Measurements from ENCODE around the gene DAPK3.
"Not testable (repeated sequence)": the region's sequence is repeated elsewhere in the genome, so short reads cannot be mapped to it uniquely, and the experiment has no call there.

DAPK3 gene

DNA sequence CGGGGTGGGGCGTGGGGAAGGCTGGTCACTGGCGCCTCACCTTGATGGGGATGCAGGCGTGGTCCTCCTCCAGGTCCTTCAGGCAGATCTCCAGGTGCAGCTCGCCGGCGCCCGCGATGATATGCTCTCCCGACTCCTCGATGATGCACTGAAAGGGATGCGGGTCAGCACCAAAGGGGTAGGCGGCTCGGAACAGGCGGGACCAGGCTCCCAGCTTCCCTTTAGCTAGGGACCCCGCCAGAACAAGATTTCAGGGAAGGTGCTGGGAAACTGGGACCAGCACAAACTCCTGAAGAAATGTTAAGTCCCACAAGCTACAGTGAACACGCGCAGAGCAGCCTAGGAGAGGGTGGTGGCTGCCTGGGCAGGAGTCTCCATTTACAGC is 8.4 kb upstream of the DAPK3 start:
- in situ Hi-C loops (cut with MboI; ENCODE audit: low sequenced_read_pairs), result no loop called here

DNA sequence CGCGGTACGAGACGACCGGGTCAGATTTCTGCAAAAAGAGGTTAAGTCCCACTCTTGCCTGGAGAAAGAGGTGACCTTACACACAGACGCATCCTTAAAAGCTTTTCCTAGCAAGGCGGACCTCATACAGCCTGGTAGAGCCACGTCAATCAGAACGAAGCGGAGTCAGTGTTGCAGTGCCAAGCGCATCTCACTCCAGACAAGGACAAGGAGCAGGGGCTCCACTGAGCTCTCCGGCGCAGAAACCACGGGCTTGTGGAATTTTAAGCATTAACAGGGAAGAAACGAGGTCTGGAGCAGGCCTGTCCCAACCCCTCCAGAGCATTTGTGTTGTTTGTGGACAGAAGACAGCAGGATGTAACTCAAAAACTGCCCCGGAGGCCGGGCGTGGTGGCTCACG is 7.2 kb upstream of the DAPK3 start:
- in situ Hi-C loops (cut with MboI; ENCODE audit: low sequenced_read_pairs), result no loop called here

DNA sequence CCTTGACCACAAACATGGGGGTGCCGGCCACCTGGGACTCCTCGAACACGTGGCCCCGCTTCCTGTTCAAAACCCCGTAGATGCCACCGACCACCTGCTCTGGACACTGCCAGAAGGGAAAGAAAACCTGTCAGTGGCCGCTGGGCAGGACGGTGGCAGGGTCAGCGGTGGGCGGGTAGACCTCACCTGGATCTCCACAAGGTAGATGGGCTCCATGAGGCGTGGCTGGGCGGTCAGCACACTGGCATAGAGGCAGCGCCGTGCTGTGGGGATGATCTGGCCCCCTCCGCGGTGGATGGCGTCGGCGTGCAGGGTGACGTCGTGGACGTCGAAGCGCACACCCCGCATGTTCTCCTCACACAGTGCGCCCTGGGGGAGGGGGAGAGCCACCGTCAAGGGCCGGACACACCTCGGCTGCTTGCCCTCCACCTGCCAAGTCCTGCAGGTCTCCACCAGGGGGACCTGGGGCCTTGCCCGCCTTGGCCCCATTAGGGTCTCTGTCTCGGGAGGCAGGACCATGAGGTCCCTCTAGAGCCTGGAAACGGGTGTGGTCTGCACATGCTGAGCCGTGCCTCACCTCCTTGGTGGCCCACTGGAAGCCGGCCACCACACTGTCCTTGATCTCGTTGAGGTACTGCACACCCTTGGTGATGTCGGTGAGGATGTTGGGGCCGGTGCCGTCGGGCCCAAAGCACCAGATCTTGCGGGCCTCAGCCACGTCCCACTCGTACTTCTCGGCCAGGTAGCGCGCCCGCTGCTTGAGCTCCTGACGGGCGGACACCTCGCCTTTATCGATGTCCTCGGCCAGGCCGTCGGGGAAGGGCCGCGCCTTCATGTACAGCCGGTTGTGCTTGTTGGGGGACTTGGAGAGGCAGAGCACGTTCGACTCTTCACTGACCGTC is 6.6 kb upstream of the DAPK3 start:
- in situ Hi-C loops (cut with MboI; ENCODE audit: low sequenced_read_pairs), result no loop called here

DNA sequence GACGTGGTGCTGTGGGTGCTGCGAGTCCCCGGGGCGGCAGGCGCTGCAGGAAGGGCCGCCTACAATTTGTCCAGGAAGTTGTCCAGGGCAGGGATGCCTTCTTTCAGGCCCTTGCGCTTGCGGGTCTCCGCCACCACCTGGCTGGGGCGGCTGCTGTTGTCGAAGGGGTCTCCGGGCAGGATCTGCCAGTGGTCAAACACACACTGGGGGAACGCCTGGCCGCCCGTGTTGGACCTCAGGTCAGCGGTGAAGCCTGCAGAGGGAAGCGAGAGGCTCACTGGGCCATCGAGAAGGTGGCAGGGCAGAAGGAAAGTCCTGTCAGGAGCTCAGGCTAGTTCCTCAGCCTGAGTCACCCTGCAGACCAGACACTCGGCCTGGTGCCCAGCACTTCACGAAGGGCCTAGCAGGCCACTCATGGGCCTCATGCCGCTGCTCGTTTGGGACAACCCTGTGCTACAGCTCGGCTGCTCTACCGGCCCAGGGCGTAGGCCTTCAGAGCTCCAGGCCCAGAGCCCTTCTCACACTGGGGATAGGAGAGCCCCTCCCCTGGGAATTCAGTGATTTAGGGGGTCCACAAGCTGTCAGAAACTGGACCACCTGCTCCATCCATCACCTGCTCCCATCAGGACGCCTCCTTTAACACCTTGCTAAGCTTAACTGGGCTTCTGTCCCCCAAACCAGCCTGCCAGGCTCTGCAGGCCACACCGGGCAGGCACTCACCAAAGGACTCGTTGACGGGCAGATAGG is 5.8 kb upstream of the DAPK3 start:
- in situ Hi-C loops (cut with MboI; ENCODE audit: low sequenced_read_pairs), result no loop called here

DNA sequence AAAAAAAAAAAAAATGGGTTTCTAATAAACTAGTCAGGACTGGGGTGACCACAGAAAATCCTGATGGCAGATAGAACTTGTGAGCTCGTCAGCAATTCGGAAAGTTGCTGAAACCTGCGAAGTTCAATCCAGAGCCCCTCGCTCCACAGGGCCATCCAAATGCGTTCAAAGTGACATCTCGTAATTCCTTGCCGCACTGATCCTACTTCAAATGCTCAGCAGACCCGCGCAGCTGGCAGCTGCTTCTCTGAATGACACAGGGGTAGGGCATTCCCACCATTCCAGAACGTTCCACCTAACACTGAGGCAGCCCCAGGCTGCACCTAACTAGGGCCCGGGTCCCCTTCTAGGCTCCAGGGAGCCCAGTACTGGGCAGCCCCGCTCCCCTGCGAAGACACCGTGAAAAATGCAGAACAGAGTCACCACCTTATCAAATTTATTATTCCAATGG is 4.8 kb upstream of the DAPK3 start:
- in situ Hi-C loops (cut with MboI; ENCODE audit: low sequenced_read_pairs), result no loop called here

DNA sequence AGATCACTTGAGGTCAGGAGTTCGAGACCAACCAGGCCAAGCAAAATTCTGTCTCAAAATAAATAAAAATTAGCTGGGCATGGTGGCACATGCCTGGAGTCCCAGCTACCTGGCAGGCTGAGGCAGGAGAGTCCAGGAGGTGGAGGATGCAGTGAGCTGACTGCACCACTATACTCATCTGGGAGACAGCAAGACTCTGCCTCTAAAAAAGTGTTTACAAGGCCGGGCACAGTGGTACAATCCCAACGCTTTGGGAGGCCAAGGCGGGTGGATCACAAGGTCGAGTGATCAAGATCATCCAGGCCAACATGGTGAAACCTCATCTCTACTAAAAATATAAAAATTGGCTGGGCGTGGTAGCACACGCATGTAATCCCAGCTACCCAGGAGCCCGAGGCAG is 4.2 kb upstream of the DAPK3 start:
- in situ Hi-C loops (cut with MboI; ENCODE audit: low sequenced_read_pairs), result no loop called here

DNA sequence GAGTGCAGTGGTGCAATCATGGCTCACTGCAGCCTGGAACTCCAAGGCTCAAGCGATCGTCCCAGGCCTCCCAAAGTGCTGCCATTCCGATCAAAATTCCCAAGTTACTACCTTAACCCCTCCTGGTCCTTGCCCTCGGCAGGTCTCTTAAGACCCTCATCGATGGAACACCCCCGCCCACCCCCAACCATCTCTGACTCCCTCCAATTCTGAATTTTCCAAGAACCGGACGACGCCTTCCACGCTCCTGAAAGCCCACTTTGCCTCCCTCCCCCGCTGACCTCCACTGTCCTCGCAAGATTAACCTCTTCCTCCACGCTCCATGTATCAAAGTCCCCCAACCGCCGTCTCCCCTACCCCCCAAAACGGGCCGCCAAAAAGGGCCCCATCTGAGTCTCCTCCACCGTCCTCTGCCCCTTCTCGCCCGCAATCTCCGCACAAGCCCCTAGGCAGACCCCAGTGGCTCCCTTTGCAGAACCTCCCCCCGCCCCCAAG is 539 bp downstream of the DAPK3 start:
- in situ Hi-C loops (cut with MboI; ENCODE audit: low sequenced_read_pairs), result no loop called here

DNA sequence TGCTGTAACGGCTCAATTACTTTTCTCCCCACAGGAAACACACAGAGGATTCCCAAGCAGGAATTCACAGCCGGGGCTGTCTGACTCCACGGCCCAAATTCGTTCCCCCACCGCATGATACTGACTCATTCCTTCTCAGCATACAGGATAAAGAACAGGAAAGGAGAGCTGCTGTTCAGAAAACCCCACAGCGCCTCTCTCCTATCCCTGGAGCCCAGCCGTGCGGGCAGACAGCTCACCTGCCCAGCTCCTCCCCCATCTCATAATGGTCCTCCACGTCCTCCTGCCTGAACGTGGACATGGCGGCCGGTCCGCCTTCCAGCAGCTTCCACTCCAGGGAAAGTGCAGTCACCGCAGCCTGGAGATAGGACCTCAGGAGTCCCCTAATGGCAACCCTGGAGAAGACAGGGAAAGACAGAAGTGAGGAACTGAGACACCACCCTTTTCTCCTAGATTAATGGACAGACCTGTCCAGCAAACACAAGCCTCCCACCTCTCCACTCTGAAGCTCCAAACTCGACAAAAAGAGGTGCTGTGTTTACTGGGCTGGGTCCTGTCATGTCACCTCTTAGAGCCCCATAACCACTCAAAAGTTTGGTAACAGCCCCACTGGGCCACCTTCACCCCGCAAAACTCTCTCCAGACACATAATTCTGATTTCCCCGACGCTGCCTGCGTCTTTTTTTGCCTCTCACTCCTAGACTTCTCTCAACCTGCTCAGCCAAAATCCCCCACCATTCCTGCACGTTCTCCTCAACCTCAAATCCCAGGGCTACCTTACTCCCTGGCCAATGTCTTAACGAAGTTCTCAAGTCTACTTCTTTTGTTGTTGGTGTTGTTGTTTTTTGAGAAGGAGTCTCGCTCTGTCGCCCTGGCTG is 1.2 kb downstream of the DAPK3 start:
- in situ Hi-C loops (cut with MboI; ENCODE audit: low sequenced_read_pairs), result no loop called here

DNA sequence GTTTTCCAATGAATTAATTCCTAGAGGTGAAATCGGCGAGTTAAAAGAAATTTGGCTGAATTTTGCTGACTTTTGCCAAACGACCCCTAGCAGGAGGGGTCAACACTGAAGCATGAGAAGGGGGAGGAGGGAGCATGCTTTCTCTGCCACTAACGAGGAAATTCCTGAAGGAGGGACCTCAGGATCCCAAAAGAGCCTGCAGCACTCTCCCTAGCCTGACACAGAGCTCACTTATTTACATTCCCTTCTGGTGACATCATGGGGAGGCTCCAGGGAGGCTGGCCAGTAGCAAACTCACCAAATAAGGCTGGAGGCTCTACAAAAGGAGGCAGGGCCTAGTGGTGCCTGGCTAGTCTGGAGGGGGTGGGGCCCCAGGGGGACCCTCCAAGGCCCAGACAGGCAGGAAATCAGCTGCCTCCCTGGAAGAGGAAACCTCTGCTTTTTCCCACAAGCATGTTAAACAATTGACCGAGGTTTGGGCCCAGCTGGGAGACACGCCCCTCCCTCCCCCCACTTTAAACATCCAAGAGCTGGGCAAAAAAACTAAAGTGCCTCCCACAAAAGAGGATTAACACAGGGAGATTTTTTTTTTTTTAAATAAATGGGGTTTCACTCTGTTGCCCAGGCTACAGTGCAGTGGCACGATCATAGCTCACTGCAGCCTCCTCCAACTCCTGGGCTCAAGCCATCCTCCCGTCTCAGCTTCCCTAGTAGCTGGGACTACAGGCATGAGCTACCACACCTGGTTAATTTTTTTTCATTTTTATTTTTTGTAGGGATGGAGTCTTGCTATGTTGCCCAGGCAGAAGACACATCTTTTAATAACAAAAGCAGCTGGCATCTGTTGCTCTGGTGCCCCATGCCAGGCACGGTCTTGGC is 2.1 kb downstream of the DAPK3 start:
- in situ Hi-C loops (cut with MboI; ENCODE audit: low sequenced_read_pairs), result no loop called here

DNA sequence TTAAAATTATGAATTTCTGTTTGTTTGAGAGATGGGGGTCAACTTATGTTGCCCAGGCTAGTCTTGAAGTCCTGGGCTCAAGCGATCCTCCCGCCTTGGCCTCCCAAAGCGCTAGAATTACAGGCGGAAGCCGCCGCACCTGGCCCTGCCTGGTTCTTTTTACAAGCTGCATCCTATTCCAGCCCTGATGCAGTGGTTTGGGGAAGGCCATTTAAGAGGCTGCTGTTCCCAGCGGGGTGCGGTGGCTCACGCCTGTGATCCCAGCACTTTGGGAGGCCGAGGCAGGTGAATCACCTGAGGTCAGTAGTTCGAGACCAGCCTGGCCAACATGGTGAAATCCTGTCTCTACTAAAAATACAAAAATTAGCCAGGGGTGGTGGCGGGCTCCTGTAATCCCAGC is 2.9 kb downstream of the DAPK3 start:
- in situ Hi-C loops (cut with MboI; ENCODE audit: low sequenced_read_pairs), result not testable (repeated sequence)

DNA sequence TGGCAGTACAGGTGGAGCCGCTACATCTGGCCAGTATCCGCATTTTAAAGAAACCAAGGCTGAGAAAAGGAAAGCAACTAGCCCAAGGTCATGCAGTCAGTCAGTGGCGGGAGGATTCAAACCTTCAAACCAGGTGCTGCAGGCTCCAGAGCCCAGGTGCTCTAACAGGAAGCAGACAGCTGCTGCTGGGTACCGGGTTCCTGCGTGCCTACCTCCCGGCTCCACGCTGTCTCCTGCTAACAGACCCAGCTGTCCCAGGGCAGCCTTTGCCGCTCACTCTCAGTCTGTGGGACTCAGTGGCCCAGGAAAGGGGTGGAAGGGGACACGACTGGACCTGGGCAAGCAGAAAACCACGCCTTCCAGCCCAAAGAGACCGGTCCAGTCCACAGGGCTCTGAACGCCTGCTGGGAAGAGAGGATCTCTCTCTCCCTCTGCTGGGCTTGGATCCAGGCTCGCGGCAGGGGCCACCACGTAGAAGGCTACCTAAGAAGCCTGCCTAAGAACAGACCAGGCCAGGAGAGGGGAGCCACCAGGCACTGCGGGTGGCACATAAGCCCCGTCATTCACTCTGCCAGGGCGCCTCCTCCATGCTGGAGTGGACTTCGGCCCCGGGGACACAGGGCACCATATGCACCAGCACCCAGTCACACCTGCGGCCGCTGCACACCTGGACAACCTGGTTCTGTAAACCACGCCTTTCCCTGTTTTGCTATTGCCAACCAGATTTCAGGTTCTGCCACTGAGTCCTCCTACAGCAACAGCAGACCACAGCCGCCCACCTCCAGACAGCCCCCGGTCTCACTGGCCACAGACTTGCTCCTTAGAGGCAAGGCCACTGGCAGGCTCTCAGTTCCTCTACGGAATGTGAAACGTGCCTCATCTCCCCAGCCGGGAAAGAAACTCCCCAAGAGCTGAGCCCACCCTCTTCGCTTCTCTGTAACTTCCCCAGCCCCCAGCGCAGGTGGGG is 4.6 kb downstream of the DAPK3 start:
- in situ Hi-C loops (cut with MboI; ENCODE audit: low sequenced_read_pairs), result no loop called here

DNA sequence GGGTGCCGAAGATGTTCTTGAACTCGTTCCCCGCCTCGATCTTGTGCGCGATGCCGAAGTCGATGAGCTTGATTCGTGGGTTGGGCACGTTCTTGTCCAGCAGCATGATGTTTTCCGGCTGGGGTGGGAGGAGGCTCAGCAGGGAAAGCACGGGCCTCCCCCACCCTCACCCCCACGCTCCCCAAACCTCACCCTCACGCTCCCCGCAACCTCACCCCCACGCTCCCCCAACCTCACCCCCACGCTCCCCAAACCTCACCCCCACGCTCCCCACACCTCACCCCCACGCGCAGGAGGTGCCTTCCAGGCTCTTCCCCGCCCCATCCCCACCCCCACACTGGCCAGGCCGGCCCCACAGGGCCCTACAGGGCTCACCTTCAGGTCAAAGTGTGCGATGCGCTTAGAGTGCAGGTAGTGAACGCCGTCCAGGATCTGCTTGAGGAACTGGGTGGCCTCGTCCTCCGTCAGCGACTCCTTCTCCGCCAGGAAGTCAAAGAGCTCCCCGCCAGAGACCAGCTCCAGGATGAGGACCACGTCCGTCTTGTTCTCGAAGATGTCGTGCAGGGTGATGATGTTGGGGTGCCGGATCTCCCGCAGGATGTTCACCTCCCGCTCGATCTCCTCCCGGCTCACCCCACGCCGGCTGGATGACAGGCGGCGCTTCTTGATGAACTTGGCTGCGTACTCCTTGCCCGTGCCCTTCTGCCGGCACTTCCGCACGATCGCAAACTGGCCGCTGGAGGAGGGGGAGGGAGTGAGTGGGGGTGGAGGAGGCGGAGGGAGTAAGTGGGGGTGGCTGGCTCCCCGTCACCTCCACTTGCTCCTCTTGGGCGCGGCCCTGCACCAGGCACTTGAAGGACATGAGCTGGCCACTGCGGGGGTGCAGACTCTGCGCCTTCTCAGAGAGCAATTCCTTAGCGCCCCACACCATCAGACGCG is 6.4 kb downstream of the DAPK3 start:
- in situ Hi-C loops (cut with MboI; ENCODE audit: low sequenced_read_pairs), result no loop called here

DNA sequence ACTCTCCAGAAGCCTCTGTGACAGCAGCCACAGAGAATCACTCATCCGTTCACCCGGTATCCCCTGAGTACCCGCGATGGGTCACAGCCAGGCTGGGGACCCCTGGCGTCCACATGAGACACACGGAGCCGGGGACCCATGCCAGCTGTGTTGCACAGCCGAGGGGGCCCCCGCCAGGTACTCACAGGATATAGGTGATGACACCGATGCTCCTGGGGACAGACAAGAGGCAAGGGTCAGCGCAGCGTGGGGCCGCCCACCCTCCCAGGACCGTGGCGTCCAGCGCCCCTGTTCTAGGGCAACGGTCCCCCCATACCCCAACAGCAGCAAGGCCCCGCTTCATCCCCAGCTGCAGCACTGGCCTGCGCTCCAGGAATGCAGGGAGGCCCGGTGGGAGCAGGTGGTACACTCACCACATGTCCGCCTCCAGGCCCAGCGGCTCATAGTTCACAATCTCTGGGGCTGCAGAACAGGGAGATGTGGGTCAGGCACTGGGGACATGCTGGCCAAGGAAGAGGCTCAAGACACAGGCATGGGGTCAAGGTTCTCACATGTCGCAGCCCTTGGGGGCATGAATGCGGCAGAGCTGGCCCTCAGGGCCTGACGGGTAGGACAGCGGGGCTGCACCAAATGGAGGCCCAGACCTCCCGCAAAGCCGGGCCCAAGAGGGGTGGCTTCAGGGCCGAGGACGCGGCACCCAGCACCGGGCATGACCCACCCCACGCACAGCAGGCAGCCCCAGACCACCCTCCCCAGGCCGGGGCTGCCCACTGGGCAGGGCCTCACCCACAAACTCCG is 7.2 kb downstream of the DAPK3 start:
- in situ Hi-C loops (cut with MboI; ENCODE audit: low sequenced_read_pairs), result no loop called here

DNA sequence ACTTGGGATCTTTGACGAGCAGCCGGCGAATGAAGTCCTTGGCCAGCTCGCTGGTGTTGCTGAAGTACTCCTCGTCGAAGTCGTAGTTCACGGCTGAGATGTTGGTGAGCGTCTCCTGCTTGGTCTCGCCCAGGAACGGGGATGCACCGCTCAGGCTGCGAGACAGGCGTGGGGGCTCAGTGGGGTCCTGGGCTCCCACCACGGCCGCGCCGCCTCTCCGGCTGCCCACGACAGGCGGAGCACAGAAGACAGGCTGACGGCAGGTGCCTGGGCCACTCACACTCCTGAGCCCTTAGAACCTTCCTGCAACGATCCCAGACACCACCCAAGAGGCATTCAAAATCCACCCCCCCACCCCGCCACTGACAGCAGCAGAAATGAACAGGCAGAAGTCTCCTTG is 9.9 kb downstream of the DAPK3 start:
- in situ Hi-C loops (cut with MboI; ENCODE audit: low sequenced_read_pairs), result no loop called here

DNA sequence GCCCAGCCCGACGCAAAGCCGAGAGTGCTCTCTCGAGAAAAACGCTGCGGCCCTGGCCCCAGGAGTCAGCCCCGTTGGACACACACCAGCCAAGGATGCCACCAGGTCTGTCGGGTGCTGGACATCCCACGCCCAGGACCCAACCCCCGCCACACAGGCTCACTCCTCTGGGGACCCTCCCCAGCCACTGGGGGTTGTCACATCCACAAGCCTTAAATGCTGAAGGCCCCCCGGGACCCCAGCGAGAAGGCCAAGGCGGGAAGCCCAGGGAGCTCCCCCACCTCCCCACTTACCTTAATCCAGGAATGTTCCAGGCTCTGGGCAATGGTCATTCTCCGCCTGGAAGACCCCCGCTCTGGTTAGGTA is 11.2 kb downstream of the DAPK3 start:
- in situ Hi-C loops (cut with MboI; ENCODE audit: low sequenced_read_pairs), result no loop called here

DNA sequence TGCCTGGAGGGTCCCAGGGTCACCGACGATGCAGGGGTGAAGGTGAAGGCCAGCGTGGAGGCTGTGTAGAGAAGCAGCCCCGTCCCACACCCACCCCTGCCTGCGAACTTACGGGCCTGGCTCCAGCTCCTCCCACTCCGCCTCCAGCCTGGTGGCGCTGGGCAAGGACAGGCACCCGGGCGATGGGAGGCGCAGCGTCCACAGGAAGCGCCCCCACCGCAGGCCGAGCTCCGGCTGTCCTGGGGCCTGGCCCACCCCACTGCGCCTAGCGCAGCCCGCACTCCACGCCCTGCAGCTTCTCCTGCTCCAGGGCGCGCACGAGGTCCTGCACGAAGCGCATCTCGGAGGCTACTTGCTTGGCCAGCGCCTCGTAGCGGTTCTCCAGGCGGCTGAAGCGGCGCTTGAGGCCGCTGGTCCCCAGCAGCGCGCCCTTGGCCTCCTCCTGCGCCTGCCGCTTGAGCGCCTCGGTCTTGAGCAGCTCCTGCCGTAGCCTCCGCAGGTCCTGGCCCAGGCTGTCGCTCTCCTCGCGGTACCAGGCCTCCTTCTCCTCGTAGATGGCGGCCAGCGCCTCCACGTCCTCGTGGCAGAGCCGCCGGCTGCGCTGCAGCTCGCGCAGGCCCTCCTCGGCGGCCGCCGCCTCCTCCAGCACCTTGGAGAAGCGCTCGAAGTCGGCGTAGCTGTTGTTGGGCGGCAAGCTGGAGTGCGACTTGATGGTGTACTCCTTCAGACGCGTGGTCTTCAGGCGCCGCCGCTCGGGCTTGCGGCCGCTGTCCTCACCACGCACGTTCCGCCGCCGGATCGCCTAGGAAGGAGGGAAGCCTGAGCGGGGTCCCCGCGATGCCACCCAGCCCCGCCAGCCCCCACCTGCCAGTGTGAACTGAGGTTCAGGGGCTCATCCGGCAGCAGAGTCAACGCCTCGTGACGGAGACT is 11.8 kb downstream of the DAPK3 start:
- in situ Hi-C loops (cut with MboI; ENCODE audit: low sequenced_read_pairs), result no loop called here
